GM15510 (cell line): Measurements from ENCODE around the gene C19orf85.

Experiments used
- POLR2A ChIP-seq: IDR thresholded peaks from 3 replicates; pipeline ENCODE4 v1.6.1; 2011; ENCODE audit warnings: borderline replicate concordance; ENCODE audit not compliant: insufficient read length; ENCODE audit errors: extremely low read depth

C19orf85 gene

DNA sequence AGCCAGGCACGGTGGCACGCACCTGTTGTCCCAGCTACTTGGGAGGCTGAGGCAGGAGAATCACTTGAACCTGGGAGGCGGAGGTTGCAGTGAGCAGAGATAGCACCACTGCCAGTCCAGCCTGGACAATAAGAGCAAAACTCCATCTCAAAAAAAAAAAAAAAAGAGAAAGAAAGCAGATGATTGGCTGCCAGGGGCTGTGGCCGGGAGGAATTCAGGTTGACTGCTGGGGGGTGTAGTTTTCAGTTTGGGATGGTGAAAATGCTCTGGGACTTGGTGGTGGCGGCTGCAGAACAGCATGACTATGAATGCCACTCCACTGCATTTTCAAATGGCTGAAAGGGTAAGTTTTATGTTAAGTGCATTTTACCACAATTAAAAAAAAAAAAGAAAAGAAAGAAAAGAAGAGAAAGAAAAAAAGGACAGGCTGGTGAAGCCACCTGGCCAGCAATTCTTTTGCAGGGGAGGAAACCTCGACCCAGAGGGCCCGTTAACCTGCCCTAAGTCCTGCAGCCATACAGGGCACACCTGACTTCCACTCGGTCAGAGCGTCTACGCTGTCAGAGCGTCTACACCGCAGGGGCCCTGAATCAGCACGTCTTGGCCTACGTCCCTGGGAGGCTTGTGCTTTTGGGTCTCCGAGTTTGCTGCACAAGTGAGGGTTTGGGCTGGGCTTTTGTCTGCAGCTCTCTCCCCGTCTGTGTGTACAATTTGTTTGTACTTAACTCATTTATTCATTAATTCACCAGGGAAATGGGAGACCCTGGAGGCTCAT, 6.7 kb downstream of the C19orf85 start:
- no peak for TF ChIP-seq POLR2A

DNA sequence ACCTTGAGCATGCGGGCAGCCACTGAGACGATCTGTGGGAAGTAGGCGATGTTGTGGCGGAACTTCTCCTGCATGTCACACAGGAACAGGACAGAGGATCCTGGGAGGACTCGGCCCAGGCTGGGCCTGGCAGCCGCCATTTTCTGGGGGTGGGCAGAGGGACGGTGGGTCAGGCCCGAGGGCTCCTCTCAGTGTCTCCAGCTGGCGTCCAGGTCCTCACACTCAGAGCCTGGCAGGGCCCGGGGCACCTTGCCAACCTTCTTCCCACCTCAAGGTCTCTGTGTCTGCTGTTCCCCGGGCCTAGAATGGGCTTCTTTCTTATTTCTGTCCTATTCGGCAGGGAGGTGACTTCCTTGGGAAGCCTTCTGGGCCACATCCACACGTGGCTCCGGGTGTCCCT, 8.2 kb downstream of the C19orf85 start:
- no peak for TF ChIP-seq POLR2A

DNA sequence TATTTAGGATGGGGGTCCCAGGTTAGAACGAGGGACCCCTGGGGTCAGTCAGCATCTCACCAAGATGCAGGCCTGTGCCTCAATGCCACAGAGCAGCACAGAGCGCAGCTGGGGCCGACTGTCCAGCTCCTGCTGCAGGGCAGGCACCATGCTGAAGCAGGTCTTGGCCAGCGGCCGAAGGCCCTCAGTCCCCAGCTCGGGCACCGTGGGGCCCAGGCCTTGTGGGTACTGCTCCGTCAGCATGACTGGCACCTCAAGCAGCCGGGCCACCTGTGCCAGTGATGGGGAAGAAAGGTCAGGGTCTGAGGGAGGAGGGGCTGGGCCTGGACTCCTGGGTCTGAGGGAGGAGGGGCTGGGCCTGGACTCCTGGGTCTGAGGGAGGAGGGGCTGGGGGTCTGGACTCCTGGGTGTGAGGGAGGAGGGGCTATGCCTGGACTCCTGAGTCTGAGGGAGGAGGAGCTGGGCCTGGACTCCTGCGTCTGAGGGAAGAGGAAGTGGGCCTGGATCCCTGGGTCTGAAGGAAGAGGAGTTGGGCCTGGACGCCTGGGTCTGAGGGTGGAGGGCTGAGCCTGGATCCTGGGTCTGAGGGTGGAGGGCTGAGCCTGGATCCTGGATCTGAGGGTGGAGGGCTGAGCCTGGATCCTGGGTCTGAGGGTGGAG, 8.8 kb downstream of the C19orf85 start:
- no peak for TF ChIP-seq POLR2A

DNA sequence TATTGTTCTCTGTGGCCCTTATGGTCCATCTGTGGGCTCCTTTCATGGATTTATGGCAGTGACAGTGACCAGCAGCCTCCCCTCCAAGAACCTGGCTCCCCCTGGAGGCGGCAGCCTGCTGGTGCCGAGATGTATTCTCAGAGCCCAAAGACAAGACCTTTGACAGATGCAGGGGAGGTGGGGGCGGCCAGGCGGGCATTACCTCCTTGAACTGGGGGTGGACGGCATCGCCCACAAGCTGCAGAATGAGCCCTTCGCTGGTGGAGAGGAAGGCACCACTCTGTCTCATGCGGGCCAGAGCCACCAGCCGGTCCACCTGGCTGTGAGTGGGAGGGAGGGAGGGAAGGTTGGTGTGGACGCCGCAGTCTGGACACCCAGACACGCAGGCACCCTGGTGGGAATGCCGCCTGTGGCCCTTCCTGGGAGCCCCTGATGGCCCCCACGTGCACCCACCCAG, 9.7 kb downstream of the C19orf85 start:
- TF ChIP-seq POLR2A, result no peak

DNA sequence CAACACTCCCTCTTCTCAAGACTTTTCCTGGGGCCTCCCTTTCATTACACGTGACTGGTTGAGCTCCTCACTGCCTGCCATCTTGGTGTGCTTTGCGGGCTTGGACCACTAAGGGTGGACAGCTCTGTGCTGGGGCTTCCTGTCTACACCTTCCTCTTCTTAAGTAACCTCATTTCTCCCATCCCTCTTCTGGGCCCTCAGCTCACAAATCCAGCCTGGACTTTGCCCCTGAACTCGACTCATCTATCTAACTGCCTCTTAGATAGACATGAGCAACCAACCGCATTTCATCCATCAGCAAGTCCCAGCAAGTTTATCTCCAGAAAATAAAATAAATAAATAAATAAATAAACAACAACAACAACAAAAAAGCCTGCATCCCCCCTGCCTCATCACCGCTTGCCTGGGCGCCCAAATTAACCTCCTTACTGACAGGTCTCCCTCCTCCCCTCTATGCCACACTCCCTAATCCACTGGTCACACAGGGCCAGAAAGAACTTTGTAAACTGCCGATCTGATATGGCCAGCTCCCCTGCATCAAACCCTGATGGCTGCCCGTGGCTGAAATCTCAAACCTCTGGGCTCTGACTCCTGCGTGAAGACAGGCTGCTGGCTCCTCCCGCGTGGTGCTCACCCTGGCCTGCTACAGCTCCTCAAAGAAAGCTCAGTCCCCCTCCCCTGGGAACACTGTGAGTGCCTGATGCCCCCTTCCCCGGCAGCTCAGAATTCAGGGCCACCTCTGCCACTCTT, 10.9 kb downstream of the C19orf85 start:
- TF ChIP-seq POLR2A, result no peak

DNA sequence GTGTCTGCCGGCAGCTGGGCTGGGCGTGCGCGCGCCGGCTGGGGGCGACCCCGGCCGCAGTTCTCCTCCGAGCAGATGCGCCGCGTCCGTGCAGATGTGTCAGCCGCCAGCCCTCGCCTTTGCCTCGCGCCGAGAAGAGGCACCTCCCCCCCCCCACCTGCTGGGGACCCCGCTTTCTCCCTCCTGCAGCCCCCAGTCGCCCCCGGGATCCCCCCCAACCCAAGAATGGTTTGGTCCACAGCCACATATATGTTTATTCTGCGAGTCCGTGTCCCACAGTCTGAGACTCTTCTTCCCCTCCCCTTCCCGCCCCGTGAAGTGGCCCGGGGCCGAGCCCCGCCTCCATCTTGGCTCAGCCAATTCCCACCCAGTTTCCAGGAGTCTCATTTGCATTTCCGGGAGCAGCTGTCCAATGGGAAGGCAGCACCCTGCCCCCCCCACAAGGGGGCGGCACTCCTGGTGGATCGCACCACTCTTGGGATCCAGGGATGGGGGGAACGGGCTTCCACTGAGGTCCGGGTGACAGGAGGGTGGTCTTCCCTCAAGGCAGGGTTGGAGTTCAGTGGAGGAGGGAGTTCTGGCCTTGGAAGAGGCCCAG, 11.7 kb downstream of the C19orf85 start:
- TF ChIP-seq POLR2A, result no peak

DNA sequence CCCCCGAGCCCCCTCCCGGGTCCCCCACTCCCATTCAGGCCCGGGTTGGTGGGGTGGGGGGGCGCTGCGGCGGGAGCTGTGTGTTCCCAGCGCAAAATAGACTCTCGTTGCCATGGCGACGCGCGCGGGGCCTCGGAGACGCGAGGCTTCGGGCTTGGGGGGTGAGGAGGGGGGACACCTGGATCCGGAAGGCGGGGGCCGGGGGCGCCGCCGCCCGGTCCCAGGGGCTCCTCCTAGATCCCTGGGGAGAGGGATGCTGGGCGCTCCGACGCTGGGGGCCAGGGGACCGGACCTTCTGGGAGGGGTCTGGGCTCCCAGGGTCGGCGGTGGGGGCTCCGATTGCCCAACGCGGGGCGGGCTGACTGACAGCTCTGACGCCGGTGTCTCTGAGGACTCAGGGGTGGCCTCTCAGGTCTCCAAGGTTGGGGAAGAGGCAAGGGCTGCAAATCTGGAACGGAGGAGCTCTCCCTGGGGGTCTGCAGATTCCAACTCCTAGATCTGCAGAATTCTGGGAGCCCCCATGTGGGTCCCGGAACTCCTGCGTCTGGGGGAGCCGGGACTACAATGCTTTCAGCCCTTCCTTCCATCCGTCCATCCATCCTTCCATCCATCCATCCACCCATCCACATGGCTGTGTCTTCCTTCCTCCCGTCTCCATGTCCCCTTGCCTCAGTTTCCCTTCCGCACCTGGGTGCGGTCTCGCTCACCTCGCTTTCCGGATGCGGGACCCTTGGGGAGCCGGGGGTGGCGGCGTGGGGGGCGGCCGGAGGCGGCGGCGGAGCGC, 12.4 kb downstream of the C19orf85 start:
- no peak for TF ChIP-seq POLR2A

DNA sequence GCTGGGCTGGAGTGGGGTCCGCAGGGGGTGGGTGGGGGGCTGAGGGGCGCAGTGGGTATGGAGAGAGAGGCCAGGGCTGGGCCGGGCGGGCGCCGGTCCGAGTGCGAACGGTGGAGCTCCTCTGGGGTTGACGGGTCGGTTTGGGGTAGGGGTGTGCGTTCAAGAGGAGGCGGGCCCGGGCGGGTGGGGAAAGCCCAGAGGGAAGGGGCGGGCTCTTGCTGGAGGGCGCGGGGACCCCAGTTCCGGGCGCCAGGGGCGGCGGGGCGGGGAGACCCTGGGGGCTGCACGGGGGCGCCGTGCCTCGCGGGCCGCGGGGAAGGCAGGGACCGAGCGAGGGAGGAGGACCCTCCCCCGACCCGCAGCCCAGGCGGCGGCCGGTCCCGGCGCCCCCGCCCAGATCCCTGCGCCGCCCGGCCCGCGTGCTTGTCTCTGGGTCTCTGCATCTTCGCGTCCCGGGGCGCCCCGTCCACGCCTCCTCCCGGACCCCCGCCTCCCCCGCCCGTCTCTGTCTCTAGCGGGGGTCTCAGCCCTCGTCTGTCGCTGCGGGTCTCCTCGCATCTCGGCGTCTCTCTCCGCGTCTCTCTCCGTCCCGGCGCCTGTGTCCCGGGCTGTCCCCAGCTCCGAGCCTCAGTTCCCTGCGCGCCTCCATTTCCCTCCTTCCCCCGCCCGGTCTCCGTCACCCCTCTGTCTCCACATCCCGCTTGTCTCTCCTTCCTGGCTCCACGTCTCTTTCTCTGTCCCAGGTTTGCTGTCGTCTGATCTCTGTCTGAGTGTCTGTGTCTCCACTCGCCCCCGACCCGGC, 13.2 kb downstream of the C19orf85 start:
- no peak for TF ChIP-seq POLR2A

DNA sequence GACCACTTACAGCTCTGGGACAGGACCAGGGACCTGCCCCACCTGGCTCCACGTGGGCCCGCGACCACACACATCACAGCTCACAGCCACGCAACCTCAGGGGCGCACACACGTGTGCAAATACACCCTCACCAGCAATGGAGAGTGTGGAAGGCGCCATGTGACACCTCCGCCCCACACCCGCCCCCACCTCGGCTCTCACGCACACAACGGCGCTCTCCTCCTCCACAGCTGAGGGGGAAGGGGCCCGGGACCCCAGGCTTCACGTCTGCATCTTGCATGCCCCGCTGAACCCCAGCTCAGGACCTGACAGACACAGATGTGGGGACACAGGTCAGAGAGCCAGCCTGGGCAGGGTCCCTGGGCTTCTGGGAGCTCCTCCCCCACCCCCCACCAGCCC, 15.1 kb downstream of the C19orf85 start:
- no peak for TF ChIP-seq POLR2A

DNA sequence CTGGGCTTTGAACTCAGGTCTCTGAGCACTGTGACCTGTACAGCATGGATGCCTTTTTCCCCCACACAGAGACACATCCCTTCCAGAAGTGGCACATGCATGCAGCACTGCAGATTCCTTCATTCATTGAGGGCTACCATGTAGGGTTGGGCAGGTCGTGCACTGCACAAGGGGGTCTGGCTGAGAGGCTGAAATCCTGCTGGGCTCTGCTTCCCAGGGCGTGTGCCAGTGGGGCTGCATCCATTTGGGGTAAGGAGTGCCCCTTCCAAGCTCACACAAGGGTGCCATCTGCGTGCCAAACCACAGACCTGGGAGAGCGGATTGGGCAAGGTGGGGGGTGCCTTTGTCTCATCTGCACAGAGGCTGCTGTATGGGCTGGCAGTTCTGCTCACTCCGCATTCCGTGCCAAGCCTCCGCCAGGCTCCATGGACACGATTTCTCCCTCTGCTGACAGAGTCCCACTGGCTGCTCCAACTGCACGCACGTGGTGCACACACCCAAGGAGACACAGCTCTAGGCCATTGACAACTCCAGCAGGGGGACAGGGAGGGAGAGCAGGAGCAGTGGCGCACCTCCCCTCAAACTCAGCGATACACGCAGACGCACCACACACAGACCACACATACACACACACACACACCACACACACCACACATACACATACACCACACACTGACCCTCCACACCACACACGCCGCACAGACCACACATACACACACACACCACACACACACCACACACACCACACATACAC, 17.0 kb downstream of the C19orf85 start:
- no peak for TF ChIP-seq POLR2A

DNA sequence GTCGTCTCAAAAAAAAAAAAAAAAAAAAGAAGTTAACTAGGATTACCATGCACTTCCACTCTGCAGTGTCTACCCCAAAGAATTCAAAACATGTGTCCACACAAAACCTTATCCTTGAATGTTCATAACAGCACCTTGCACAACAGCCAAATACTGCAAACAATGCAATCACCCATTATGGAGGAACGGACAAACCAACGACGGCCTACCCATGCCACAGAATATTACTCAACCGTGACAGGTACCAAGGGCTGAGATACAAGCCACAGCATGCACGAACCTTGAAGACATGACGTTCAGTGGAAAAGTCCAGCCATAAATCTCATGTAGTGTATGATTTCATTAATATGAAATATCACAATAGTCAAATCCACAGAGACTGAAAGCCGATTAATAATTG, 18.5 kb downstream of the C19orf85 start:
- TF ChIP-seq POLR2A, result no peak

DNA sequence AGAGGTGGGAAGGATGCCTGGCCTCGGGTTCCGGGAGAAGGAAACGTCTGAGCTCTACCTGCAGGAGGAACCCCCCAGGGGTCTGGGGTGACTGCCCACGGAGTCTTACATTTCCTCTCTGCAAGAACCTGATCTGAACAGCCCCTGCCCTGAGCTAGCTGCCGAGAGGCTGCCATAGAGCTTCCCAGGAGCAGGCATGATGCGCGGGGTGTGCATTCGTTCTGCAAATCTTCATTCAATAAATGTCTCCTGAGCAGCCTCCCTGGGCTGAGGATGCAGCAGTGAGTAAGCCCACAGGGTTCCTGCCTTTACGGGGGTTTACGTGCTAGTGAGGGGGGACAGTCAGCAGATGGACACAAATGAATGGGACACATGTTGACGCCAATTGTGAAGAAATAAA, 19.9 kb downstream of the C19orf85 start:
- no peak for TF ChIP-seq POLR2A
